Endothelial cell of umbilical vein (primary cell): ENCODE measurements around the gene PERCC1.

ENCODE experiments used
- CTCF ChIP-seq, 2 donors: IDR thresholded peaks; 1 replicate in 1 of 2; 2 replicates in 1 of 2; pipeline ENCODE4 v1.5.1; 2011; ENCODE audit warnings: low read length in 2 of 2, mild to moderate bottlenecking in 2 of 2, moderate library complexity in 2 of 2, control low read depth in 1 of 2, inconsistent platforms in 1 of 2, low read depth in 1 of 2; ENCODE audit not compliant: insufficient read depth in 1 of 2; ENCODE audit errors: extremely low read depth in 1 of 2
- EZH2 ChIP-seq: IDR thresholded peaks from 2 replicates; pipeline ENCODE4 v1.6.1; 2012; ENCODE audit warnings: borderline replicate concordance, low read depth, mild to moderate bottlenecking, moderate library complexity, low read length, inconsistent platforms; ENCODE audit not compliant: severe bottlenecking
- FOS ChIP-seq: IDR thresholded peaks from 2 replicates; pipeline ENCODE4 v1.6.1; 2011; ENCODE audit warnings: mild to moderate bottlenecking, low read length, moderate library complexity, borderline replicate concordance; ENCODE audit not compliant: insufficient read depth
- MAX ChIP-seq: IDR thresholded peaks from 2 replicates; pipeline ENCODE4 v1.6.1; 2011; ENCODE audit not compliant: insufficient read depth, insufficient read length
- POLR2A ChIP-seq: IDR thresholded peaks from 2 replicates; pipeline ENCODE4 v1.6.1; 2012; ENCODE audit warnings: low read depth, mild to moderate bottlenecking, control low read depth, low read length
- POLR2AphosphoS5 ChIP-seq: IDR thresholded peaks from 2 replicates; pipeline ENCODE4 v1.6.1; 2012; ENCODE audit warnings: low read depth, mild to moderate bottlenecking, control low read depth, low read length, moderate library complexity; ENCODE audit not compliant: insufficient read depth

- TF ChIP-seq POLR2AphosphoS5 (no peak), CTCF (IDR thresholded peaks at IDR 0.05; ENCODE audit: extremely low read depth in 1 of 2, insufficient read depth in 1 of 2, low read depth in 1 of 2, low read length in 2 of 2) (no peak), MAX (no peak), POLR2A (no peak), EZH2 (no peak), FOS (no peak)
These were observed 29.1 kb upstream of the PERCC1 start for GRCh38 chr16:1401758-1402154.
